Measurements from ENCODE around the gene GAB3.

GAB3 gene

GRCh38 chrX:154653048-154653401 lies 97.9 kb downstream of the GAB3 start:
- Histone ChIP-seq H3K27me3 (ENCODE audit: insufficient read depth, poor library complexity, severe bottlenecking) (no peaks in the 10 kb centered on the region), H3K4me3 (replicated peaks; ENCODE audit: insufficient read depth, low read length) (no peak overlapping the region), H3K27ac (replicated peaks) (no peak overlapping the region)
- TF ChIP-seq CTCF (IDR thresholded peaks at IDR 0.05; ENCODE audit: insufficient read depth, low read length) (no peak), SPI1 (IDR thresholded peaks at IDR 0.05; ENCODE audit: borderline replicate concordance, low read depth) (no peak), POLR2AphosphoS5 (IDR thresholded peaks at IDR 0.05; ENCODE audit: low read depth) (no peak), REST (IDR thresholded peaks at IDR 0.05; ENCODE audit: insufficient replicate concordance, low read depth) (no peak), GABPA (IDR thresholded peaks at IDR 0.05; ENCODE audit: low read depth) (no peak)
- no peak for DNase-seq (ENCODE audit: low read depth in 1 of 2, low spot score in 1 of 2)

DNA sequence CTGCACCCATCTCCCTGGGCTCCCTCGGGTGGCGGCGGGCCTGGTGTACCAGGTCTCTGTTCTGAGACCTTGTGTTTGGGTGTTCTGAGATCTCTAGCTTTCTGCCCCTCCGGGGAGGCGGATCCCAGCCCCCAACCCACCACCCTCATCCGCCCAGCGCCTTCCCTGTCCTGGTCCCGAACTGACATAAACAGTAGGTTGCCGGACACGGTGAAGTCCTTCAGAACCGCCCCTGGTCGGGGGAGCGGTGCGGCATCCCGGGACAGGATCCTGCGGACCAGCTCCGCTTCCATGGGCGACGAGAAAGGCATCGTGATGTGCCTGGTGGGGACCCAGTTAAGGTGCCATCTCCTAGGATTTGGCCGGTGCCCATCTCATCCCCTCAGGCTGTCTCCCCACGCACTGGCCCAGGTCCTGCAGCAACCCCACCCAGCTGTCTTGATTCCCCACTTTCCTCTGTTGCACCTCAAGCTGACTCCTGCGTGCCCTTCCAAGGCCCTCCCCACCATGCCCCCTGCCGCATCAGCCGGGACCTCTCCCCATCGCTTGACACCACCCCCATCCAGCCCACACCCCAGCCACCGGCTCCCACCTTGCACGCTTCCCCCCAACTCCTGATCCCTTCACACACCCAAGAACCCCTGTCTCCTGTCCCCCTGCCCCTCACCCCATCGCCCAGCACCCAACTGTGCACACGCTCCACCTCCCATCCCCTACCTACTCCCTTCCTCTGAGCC lies 98.4 kb downstream of the GAB3 start:
- no peak for DNase-seq (ENCODE audit: low read depth in 1 of 2, low spot score in 1 of 2)
- TF ChIP-seq GABPA (IDR thresholded peaks at IDR 0.05; ENCODE audit: low read depth) (no peak), SPI1 (IDR thresholded peaks at IDR 0.05; ENCODE audit: borderline replicate concordance, low read depth) (no peak), REST (IDR thresholded peaks at IDR 0.05; ENCODE audit: insufficient replicate concordance, low read depth) (no peak), POLR2AphosphoS5 (IDR thresholded peaks at IDR 0.05; ENCODE audit: low read depth) (no peak), CTCF (IDR thresholded peaks at IDR 0.05; ENCODE audit: insufficient read depth, low read length) (no peak)
- Histone ChIP-seq H3K27me3 (ENCODE audit: insufficient read depth, poor library complexity, severe bottlenecking) (no peaks in the 10 kb centered on the region), H3K4me3 (replicated peaks; ENCODE audit: insufficient read depth, low read length) (no peak overlapping the region), H3K27ac (replicated peaks) (no peak overlapping the region)

DNA sequence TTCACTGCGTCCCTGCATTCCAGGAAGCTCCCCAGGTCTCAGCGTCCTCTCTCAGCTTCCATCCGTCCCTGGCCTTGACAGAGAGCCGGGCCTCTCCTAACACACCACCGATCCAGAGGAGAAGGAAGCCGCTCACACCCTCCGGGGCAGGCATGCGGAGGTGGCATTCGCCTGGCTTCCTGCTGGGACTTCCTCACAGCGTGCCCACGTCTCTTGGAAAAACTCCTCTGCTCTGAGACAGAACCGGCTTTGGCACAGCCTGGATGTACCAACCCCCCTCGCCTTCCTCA lies 100.7 kb downstream of the GAB3 start:
- H3K27ac ChIP-seq (replicated peaks): no peak overlapping the region
- TF ChIP-seq CTCF (IDR thresholded peaks at IDR 0.05; ENCODE audit: insufficient read depth, low read length) (no peak), REST (IDR thresholded peaks at IDR 0.05; ENCODE audit: insufficient replicate concordance, low read depth) (no peak), GABPA (IDR thresholded peaks at IDR 0.05; ENCODE audit: low read depth) (no peak), POLR2AphosphoS5 (IDR thresholded peaks at IDR 0.05; ENCODE audit: low read depth) (no peak), SPI1 (IDR thresholded peaks at IDR 0.05; ENCODE audit: borderline replicate concordance, low read depth) (no peak)
- DNase-seq (ENCODE audit: low read depth in 1 of 2, low spot score in 1 of 2): no peak

More for the DNA sequence above, 100.7 kb downstream of the GAB3 start:
- Histone ChIP-seq H3K27me3 (ENCODE audit: insufficient read depth, poor library complexity, severe bottlenecking) (no peaks in the 10 kb centered on the region), H3K4me3 (replicated peaks; ENCODE audit: insufficient read depth, low read length) (no peak overlapping the region)
